Heart left ventricle (tissue), 13 donors: ENCODE data around the gene SLC35A1.

Experiments
- POLR2A ChIP-seq, 2 donors: fragments of 450-650 bp; IDR thresholded peaks; one replicate each; pipeline ENCODE4 v1.6.1; 2017; ENCODE audit warnings: antibody characterized with exemption in 2 of 2, mild to moderate bottlenecking in 2 of 2, moderate library complexity in 2 of 2
- TF ChIP-seq, protein P1 (sequence below), 12 donors: fragments of 200-600 bp; sonication (generic) in 4 of 12; IDR thresholded peaks; one replicate each; pipeline versions ENCODE4 v1.5.0 to v1.8.0; 2018 to 2022; ENCODE audit warnings: antibody characterized with exemption in 12 of 12, mild to moderate bottlenecking in 5 of 12
- donor health status: ischemic (EF 13 %, LVEDD 7.1; RV severe dilation, severe dysfunction).
- donor health status: DM: no; HTN: yes; CAD: no.
- donor health status: DM: no; HTN: no; CAD: no.
- donor health status: ischemic (EF 25% LVEDD 6.9; RV normal size, moderate dysfunction).
- donor health status: ischemic (EF 25% LVEDD 5.7; RV mildly dilated, moderate dysfunction).
- donor health status: ischemic (EF 35%, LVEDD 5.7; RV mildly dilated, moderate dysfunction).
- donor health status: nonischemic (EF 11% LVEDD 7.7; RV severe dilation, severe dysfunction).
- donor health status: DM: yes; HTN: yes; CAD: no.
- donor health status: PGD.
- donor health status: ischemic (EF 29% LVEDD 5.4; RV normal size, mild dysfunction).
- donor health status: nonischemic (EF 23%, LVEDD 6.1; RV moderate dilation, normal function).

DNA sequence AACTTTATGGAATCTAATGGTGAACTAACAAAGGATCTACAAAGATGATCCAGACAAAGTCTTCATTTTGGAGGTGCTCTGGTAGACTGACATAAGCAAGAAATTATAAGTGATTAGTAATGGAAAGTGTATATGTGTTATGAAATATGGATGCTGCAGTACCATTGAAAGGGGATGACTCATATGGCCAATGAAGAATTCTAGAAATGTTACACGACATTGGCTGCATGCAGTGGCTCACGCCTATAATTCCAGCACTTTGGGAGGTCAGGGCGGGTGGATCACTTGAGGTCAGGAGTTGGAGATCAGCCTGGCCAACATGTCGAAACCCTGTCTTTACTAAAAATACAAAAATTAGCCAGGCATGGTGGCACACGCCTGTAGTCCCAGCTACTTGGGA, 41.5 kb upstream of the SLC35A1 start:
- TF ChIP-seq, protein P1, sequence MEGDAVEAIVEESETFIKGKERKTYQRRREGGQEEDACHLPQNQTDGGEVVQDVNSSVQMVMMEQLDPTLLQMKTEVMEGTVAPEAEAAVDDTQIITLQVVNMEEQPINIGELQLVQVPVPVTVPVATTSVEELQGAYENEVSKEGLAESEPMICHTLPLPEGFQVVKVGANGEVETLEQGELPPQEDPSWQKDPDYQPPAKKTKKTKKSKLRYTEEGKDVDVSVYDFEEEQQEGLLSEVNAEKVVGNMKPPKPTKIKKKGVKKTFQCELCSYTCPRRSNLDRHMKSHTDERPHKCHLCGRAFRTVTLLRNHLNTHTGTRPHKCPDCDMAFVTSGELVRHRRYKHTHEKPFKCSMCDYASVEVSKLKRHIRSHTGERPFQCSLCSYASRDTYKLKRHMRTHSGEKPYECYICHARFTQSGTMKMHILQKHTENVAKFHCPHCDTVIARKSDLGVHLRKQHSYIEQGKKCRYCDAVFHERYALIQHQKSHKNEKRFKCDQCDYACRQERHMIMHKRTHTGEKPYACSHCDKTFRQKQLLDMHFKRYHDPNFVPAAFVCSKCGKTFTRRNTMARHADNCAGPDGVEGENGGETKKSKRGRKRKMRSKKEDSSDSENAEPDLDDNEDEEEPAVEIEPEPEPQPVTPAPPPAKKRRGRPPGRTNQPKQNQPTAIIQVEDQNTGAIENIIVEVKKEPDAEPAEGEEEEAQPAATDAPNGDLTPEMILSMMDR (IDR thresholded peaks at IDR 0.05): no peak
- TF ChIP-seq POLR2A (IDR thresholded peaks at IDR 0.05): no peak
